NB4 (cell line): ENCODE data around the gene NOP53.

Experiments
- MYC ChIP-seq: IDR thresholded peaks from 2 replicates; pipeline ENCODE4 v1.6.1; 2011; ENCODE audit warnings: low read depth, low read length
- POLR2A ChIP-seq: IDR thresholded peaks from 2 replicates; pipeline ENCODE4 v1.6.1; 2011; ENCODE audit warnings: mild to moderate bottlenecking; ENCODE audit not compliant: insufficient read length; ENCODE audit errors: extremely low read depth
- TF ChIP-seq, protein P1 (sequence below): IDR thresholded peaks from one replicate; pipeline ENCODE4 v1.5.1; 2012; ENCODE audit warnings: low read depth, low read length
- TF ChIP-seq, protein P2 (sequence below): IDR thresholded peaks from 2 replicates; pipeline ENCODE4 v1.6.1; 2011; ENCODE audit warnings: low read depth, low read length

DNA sequence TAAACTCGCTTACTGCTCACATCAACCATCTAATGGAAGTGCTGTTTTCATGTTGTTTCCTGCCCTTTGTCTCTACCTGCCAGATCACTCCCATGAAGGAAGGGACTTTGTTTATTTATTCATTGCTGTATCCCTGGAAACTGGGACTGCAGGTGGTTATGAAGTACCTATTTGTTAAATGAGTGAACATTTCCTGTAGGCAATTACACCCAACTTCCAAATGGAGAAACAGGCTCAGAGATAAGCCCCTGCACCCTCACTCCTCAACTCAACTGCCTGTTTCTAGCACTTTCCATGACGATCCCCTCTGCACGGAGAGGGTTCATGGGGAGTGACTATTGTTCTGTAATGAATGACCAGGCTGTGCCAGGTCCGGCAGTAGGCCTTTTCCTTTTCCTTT is 31.2 kb downstream of the NOP53 start:
- TF ChIP-seq, protein P1, sequence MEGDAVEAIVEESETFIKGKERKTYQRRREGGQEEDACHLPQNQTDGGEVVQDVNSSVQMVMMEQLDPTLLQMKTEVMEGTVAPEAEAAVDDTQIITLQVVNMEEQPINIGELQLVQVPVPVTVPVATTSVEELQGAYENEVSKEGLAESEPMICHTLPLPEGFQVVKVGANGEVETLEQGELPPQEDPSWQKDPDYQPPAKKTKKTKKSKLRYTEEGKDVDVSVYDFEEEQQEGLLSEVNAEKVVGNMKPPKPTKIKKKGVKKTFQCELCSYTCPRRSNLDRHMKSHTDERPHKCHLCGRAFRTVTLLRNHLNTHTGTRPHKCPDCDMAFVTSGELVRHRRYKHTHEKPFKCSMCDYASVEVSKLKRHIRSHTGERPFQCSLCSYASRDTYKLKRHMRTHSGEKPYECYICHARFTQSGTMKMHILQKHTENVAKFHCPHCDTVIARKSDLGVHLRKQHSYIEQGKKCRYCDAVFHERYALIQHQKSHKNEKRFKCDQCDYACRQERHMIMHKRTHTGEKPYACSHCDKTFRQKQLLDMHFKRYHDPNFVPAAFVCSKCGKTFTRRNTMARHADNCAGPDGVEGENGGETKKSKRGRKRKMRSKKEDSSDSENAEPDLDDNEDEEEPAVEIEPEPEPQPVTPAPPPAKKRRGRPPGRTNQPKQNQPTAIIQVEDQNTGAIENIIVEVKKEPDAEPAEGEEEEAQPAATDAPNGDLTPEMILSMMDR = no peak
- no peak for TF ChIP-seq POLR2A
- TF ChIP-seq, protein P2, sequence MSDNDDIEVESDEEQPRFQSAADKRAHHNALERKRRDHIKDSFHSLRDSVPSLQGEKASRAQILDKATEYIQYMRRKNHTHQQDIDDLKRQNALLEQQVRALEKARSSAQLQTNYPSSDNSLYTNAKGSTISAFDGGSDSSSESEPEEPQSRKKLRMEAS = no peak
- TF ChIP-seq MYC = no peak
